ENCODE measurements around the gene TSPAN17.

Gene TSPAN17

DNA sequence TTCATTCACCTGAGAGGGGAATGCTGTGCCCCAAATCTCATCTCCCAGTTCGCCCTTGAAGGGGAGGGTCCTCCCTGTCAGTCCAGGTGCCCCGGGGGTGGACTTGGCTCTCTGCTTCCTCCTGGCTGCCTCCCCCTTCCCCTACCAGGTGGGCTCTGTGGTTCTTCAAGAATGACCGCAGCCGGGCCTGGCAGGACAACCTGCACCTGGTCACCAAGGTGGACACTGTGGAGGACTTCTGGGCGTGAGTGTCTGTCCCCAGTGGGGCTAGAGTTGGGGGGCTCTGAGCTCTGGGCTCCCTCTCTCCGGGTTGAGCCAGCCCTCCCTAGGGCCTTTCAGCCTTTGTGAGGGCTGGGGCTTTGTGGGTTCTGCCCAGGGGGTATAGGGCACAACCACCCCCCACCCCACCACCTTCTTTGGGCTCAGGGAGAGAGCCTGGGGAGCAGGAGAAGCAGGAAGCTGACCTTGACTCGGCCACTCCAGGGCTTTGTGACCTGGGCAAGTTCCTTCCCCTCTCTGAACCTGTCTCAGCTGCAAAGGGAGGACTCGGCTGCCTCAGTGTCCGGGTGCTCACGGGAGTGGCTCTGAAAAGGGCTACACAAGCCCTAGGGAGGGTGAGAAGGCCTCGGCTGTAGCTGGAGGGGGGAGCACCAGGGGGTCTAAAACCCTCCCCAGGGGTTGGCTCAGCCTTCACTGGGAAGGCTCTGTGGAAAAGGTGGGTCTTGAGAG is 3.6 kb upstream of the TSPAN17 start:
- no peak for DNase-seq

DNA sequence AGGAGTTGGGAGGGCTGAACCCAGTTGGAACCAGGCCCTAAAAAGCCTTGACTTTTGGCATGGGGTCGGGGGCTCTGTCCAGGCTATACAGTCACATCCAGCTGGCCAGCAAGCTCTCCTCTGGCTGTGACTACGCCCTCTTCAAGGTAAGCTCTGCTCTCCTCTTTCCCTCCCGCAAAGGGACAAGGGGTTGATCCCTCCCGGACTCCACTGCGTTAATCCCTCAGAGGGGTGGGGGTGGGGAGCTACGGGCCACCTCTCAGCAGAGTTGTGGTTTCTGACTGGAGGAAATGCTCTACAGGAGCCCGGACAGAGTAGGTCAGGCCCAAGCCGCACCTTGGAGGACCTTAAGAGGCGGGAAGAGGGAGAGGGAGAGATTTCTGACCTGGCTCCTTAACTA is 3.0 kb upstream of the TSPAN17 start:
- no peak for DNase-seq

DNA sequence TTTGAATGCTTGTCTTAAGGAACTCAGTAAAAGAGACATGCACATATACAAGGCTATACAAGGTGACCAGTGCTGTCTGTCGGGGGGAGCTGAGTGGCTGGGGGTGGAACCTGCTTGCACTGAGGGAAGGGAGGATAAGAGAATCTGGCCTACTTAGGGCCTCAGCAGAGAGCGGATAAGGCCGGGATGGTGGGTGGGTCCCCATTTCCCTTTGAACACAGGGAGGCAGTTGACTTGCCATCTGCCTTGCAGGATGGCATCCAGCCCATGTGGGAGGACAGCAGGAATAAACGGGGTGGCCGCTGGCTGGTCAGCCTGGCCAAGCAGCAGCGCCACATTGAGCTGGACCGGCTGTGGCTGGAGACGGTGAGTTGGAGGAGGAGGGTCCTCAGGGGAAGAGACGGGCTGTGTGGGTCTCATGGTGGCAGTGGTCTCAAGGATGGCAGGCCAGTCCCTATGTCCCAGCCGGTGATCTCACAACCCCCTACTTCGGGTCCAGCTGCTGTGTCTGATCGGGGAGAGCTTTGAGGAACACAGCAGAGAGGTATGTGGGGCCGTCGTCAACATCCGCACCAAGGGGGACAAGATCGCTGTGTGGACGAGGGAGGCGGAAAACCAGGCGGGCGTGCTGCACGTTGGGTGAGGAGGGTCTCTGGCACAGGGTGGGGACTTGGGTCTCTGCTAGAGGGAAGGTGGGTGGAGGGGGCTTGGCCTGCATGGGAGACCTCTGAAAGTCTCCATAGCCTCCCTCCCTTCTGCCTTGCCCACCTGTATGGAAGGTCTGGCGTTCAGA is 2.2 kb upstream of the TSPAN17 start:
- DNase-seq = no peak

DNA sequence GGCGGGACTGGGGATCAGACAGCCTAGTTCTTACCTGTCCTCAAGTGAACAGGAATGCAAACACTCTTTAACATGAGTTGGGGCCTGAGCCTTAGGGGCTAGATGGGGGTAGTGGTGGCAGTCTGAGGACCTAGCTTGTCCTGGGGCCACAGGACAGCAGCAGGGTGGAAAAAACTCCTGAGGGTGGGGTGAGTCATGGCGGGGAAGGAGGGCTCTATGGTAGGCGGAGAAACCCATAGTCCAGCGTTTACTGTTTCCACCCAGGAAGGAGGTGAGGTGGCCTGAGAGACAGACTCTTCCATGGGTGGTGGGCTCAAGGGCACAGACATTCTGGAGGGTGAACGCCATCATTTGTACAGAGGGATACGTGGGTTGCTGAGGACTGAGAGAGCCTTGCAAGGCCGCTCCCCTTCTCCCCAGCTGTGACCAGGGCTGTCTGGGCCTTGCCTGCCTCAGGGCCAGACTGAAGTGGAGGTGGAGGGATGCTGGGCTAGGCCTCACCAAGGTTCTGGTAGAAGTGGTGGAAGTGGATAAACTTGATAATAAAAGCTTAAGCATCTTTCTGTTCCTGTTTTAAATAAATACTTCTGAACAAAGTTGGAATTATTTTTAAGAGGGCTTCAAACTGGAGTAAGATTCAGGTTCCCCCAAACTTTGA is 1.1 kb upstream of the TSPAN17 start:
- DNase-seq = no peak

DNA sequence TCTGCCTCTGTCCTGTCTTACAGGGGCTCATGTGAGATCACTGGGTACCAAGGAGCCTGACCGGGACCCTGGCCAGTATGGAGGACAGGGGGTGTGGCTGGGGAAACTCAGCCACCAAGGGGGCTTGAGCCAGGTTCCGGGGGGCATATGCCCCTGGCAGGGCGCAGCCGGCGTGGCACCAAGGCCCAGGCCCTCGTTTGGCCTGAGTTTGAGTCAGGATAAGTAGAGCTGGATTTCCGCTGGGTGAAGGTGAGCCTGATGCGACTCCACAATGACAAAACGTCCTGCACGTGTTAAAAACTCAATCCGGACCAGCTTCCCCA is 616 bp upstream of the TSPAN17 start:
- DNase-seq = no peak

DNA sequence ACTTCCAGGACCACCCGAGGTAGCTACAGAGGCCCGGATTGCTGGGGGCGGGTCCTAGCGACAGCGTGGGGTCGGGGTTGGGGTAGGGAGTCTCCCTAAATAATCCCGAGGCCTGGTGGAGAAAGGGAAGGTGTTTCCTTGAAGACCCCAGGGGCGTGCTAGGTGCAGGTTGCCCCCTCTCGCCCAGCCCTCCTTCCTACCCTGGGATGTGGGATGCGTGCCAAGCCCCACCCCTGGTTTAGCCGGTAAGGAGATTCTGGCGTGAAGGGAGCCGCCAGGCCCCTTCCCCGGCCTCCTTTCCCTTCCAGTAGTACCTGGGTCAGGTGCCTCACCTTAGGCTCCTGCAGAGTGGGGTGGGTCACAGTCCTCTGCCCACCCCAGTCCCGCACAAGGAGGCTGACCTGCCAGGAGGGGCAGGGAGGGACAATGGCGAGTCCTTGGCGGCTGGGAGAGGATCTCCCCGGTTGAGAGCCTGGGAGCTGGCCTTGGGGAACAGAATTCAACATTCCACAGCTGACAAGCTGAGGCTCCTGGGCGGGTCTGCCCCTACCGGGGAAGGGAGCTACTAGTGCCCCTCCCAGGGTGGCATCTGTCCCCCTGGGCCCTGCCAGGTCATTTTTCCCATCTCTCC is 674 bp downstream of the TSPAN17 start:
- DNase-seq = no peak

DNA sequence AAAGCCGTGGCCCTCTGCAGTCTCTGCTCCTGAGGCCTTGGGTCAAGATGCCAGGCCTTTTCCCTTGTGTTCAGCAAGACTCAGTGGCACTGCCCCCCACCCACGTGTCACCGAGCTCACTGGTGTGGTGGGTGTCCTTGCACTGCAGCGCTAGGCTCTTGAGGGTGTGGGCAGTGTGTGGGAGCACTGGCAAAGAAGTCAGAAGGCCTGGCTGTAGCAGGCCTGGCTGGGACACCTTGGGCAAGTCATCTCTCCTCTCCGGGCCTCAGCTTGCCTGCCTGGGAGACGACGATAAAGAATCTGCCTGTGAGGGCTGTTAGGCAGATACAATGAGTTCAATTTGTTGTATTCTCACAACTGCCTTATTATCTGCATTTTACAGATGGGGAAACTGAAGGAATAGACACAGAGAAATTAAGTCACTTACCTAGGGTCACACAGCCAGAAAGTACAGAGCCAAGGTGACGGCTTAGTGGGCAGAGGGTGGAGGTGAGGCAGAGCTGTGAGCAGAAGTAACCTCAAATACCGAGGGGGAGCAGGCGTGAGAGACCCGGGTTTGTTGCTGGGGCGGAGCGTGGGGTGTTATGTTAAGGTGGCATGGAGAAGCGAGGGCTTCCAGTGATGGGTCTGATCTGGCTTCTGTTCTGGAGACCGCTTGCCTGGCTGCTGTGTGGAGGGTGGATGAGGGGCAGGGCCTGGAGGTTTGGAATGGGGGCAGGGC is 1.4 kb downstream of the TSPAN17 start:
- peak; percentile 57 for DNase-seq

DNA sequence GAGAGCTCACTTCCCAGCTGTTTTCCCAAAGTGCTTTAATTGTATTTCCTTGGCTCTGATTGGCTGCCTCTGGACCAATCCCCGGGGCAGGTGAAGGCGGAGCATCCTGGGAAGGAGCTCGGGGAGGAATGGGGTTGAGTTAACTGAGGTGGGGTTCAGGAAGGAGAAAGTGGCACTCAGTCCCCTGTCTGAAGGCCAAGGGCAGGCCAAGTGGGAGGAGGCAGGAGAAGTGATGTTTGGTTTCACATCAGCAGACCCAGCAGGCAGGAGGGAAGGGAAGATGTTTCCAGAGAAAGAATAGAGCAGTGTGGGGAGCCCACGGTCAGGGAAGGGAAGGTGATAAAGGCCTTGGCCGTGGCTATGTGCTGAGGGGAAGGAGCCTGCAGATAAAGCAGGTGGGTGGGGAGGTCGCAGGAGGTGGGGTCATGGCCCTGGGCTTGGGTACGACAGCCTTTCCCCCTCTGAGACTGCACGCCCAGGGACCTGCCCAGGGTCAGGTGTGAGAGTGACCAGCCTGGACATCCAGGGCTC is 3.1 kb downstream of the TSPAN17 start:
- DNase-seq = no peak

DNA sequence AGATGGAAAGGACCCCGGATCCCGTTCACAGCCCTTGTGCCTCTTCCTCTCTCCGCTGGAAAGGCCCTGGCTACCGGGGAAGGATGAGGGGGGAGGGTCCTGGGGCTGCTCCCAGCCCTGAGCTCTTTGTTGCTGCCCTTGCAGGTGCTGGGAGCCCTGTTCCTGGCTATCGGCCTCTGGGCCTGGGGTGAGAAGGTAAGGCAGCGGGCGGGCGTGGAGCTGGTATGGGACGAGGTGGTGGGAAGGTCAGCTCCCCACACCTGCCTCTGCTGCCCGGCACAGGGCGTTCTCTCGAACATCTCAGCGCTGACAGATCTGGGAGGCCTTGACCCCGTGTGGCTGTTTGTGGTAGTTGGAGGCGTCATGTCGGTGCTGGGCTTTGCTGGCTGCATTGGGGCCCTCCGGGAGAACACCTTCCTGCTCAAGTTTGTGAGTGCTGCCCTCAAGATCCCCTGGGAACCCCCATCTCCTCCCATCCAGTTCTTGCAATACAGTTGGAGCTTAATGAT is 4.2 kb downstream of the TSPAN17 start:
- no peak for DNase-seq

DNA sequence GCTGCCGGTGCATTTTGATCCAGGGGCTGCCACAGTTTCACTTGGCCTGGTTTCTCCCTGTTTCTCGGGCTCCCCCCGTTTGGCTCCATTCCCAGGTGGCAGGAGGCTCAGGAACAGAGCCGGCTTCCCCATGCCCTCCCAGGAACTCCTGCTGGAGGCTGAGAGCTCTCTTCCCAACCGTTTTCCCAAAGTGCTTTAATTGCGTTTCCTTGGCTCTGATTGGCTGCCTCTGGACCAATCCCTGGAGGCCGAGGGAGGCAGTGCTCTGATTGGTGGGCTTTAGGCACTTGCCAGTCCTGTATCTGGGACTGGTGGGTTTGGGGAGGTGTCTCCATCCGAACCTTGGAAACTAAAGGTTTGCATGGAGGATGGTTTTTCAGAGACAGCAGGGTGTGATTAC is 4.9 kb downstream of the TSPAN17 start:
- no peak for DNase-seq

DNA sequence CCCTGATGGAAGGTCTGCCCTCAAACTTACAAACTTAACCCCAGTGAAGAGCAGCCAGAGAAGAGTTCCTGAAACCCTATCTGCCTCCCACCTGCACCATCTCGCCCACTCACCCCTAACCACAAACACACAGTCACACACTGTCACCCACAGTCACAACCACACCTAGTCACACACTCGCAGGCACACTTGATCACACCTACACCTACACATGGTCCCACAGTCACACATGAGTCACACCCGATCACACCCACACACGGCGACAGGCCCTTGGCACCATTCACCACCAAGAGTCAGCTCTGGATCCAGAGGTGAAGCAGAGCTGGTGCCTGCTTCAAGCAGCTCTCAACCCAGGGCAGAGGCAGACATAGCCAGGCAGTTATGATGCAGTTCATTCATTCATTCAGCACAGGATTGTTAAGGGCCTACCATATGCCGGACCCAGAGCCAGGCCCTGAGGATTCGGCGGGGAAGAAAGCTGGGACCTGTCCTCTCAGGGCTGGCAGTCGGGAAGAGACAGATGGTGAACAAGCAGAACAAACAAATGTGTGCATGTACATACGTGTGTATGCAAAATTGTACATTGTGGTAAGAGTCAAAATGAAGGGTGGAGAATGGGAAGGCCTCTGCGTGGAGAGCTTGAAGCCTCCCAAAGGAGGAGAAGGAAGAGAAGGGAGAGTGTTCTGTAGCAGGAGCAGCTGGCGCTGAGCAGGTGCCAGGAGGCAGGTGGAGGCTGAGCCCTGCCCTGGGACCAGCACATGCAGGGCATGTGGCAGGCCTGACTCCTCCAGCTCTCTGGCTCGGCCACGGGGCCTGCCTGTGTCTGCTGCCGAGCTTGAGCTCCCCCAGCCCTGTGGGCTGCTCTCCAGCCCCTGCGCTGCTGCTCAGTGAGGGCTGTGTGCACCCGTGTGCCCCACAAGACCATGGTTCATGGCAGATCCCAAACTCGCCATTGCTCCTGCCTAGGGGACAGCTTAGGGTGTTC is 6.4 kb downstream of the TSPAN17 start:
- DNase-seq = peak; percentile 86

DNA sequence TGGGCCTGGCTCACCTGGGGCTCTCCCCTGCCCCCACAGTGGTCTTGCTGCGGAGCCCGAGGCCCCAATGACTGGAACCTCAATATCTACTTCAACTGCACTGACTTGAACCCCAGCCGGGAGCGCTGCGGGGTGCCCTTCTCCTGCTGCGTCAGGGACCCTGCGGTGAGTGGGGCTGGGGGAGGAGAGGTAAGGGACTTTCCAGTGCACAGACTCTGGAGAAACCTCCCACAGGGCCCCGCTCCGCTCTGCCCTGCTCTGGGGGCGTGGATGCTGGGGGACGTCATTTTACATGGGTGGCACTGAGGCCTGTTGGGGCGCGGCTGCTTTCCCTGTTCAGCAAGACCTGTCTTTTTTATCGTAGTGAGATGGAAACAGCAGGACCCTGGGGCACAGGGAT is 7.6 kb downstream of the TSPAN17 start:
- no peak for DNase-seq

DNA sequence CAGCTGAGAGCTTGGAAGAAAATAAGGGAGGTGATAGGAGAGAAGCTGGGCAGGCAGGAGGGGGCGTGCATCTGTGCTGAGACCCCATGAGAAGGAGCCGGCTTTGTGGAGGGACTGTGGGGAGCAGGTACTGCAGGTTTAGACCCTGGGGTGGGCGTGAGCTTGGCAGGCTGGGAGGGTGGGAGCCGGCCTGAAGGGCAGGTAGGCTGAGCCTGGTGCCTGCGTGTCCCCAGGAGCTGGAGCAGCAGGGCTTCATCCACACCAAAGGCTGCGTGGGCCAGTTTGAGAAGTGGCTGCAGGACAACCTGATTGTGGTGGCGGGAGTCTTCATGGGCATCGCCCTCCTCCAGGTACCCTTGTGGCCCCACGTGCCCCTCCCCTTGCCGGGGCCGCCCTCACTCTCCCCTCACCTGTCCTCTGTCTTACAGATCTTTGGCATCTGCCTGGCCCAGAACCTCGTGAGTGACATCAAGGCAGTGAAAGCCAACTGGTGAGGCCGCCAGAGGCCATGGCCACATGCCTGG is 9.2 kb downstream of the TSPAN17 start:
- DNase-seq = no peak

DNA sequence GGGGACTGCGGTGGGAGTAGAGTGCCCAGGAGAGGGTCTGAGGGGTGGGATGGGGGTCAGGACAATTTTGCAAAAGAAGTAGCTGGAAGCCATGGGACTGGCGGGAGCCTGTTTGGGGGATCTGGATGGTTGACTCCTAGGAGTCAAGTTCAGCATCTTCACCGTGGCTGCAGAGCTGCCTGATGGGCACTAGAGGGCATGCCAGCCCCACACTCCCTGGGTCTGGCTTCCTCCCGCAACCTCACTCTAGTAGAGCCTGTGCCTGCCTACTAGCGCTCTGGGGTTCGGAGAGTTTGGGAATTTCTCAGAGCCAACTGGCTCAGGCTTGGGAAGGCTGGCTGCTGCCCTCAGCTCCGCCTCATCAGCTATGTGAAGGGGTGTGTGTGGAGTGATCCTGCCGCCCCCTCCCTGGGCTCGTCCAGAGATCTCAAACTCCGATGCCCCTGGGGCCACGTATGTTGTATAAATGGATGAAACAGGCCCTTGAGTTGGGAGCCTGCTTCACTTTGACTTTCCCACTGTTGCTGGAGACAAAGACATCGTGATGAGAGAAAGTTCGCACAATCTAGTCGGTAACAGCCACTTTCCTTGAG is 10.8 kb downstream of the TSPAN17 start:
- peak; percentile 69 for DNase-seq

DNA sequence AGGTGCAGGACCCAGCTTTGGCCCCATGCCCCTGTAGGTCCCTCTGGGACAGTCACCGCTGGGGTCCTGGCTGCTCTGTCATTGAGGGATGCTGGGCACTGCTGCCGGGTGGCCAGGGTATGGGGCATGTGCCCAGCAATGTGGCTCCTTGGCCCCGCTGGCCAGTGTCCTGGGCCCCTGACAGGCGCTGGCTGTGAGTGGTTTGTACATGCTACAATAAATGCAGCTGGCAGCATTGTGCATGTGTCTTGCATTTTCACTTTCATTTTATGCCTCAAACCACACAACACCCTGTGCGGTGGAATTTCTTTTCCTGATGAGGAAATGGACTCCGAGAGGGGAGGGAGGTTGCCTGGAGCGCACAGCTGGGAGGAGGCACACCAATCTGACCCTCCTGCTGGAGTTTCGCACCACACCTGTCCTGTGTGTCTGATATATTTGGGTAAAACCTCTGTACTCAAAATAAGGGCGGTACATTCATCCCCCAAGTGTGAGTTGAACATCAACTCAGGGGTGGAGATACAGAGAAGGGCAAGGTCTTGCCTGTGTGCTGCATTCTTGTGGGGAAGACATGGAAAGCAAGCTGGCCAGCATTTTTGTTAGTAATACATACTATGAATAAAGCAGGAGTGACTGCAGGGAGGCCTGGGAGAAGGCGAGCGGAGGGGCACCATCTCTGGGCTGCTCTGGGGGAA is 11.7 kb downstream of the TSPAN17 start:
- no peak for DNase-seq

DNA sequence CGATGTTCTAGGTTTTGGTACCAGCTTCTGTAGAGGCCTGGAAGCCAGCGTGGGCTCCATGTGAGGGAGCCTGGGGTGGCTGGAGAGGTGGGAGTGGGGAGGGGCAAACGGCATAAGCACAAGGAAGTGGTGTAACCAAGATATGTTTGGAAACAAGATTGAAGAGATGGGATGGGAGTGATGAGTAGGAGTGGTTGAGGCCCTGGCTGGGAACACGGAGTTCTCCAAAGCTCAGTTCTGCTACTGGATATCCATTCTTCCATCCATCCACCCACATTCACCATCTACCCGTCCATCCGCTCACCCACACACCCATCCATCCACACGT is 12.2 kb downstream of the TSPAN17 start:
- DNase-seq = no peak

DNA sequence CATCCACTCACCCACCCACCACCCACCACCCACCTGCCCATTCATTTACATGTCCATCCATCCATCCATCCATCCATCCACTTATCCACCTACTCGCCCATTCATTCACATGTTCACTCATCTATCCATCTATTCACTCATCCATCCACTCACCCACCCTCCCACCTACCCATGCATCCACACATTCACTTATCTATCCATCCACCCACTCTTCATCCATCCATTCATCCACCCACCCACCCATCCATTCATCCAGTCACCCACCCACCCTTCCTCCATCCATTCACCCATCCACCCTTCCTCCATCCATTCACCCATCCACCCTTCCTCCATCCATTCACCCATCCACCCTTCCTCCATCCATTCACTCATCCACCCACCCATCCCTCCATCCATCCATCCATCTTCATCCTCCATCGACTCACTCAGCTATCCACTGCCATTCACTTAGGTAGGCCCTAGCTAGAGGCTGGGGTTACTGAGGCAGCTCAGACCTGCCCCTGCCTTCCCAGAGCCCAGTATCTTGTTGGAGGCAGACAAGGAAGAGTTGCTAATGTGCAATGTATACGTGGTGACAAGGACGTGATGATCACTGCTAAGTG is 12.7 kb downstream of the TSPAN17 start:
- no peak for DNase-seq

DNA sequence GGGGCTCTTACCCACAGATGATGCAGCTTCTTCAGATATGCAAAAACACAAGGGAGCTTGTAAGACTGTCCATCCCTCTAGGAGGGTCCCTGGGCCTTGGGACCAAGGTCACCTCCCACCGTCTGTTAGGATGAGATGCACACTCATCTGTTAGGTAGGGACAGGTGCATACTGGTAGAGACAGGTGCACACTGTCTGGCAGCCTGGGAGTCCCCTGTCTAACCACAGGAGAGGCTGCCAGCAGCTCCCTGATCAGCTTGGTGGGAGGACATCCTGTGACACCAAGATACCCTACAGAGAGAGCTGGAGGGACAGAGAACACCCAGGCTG is 13.2 kb downstream of the TSPAN17 start:
- DNase-seq = no peak

DNA sequence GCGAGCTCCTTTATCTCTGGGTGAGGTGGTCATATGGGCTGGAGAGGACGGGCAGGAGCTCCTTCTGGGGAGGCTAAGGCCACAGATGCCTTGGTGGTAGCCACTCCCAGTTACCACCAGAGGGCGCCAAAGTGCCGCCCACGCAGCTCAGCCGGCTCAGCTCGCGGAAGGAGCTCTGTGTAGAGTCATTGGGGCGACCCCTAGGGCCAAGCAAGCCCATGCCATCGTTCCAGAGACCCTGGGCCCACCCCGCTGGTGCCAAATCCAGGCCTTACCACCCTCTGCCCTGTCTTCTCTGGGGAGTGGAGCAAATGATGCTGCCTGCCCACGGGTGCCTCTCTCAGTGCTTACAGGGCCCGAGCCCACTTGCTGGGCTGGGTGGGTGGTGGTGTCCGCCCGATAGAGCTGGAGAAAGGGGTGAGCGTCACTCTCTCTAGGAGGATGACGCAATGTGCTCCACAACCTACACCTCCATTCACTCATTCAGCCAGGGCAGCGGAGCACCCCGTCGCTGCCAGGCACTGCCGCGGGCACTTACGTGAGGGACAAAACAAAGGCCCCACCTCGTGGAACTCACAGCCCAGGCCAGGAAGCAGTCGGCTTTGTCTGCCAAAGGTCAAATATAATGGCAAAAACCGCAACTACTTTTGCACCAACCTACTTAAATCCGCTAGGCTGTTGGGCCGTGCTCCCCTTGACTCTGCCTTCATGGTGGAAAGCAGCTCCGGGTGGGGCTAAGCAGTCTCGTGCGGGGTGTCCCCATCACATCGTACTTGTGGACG is 13.8 kb downstream of the TSPAN17 start:
- DNase-seq = peak; percentile 84
